Measurements from ENCODE around the gene CFAP45. TPM values are rescaled to one million over a fixed set of nuclear protein-coding genes. Genes with fewer than 3 reads are reported as not detected.

Gene CFAP45
- total RNA-seq, 1 donor from 2014 or later: 1.8 TPM

- POLR2A ChIA-PET: no interaction called here
- no peak overlapping the region for H3K4me3 Mint-ChIP-seq
- intact Hi-C loops (cut with micrococcal nuclease): loop anchor here (5.0 kb wide), 1 partner anchor 39 kb away; no protein-coding TSS in a partner anchor
These were observed 56.5 kb downstream of the CFAP45 start for GRCh38 chr1:159843459-159843858.

GRCh38 chr1:159841749-159842148, 58.2 kb downstream of the CFAP45 start:
- TF ChIP-seq, protein P1, sequence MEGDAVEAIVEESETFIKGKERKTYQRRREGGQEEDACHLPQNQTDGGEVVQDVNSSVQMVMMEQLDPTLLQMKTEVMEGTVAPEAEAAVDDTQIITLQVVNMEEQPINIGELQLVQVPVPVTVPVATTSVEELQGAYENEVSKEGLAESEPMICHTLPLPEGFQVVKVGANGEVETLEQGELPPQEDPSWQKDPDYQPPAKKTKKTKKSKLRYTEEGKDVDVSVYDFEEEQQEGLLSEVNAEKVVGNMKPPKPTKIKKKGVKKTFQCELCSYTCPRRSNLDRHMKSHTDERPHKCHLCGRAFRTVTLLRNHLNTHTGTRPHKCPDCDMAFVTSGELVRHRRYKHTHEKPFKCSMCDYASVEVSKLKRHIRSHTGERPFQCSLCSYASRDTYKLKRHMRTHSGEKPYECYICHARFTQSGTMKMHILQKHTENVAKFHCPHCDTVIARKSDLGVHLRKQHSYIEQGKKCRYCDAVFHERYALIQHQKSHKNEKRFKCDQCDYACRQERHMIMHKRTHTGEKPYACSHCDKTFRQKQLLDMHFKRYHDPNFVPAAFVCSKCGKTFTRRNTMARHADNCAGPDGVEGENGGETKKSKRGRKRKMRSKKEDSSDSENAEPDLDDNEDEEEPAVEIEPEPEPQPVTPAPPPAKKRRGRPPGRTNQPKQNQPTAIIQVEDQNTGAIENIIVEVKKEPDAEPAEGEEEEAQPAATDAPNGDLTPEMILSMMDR (IDR thresholded peaks at IDR 0.05): no peak
- no peaks in the 10 kb centered on the region for H3K36me3 Mint-ChIP-seq (ENCODE audit: low read depth)
- no peaks in the 10 kb centered on the region for H3K9me3 Mint-ChIP-seq
- no peak overlapping the region for H3K27ac Mint-ChIP-seq
- intact Hi-C loops (cut with micrococcal nuclease): loop anchor here (5.0 kb wide), 1 partner anchor 41 kb away; no protein-coding TSS in a partner anchor
- H3K4me1 Mint-ChIP-seq: peaks cover 7% of the 10 kb centered on the region
- peaks cover 25% of the 10 kb centered on the region for H3K27me3 Mint-ChIP-seq
- DNase-seq (no peak), ATAC-seq (ENCODE audit: low read depth) (no peak)
- CTCF ChIA-PET: no interaction called here
- POLR2A ChIA-PET: no interaction called here
- no peak overlapping the region for H3K4me3 Mint-ChIP-seq

More at GRCh38 chr1:159843459-159843858, 56.5 kb downstream of the CFAP45 start:
- TF ChIP-seq, protein P1 (IDR thresholded peaks at IDR 0.05): no peak
- H3K4me1 Mint-ChIP-seq: peaks cover 5% of the 10 kb centered on the region
- H3K9me3 Mint-ChIP-seq: no peaks in the 10 kb centered on the region
- H3K36me3 Mint-ChIP-seq (ENCODE audit: low read depth): no peaks in the 10 kb centered on the region
- no peak overlapping the region for H3K27ac Mint-ChIP-seq
- CTCF ChIA-PET: interaction anchor here (1.4 kb wide), 1 partner anchor 45 kb away, joined by 3 read pairs; no protein-coding TSS in a partner anchor
- DNase-seq: no peak
- ATAC-seq (ENCODE audit: low read depth): no peak
- peaks cover 33% of the 10 kb centered on the region for H3K27me3 Mint-ChIP-seq

GRCh38 chr1:159839116-159839849, 60.7 kb downstream of the CFAP45 start:
- H3K4me1 Mint-ChIP-seq: peaks cover 7% of the 10 kb centered on the region
- no peak overlapping the region for H3K27ac Mint-ChIP-seq
- ChIA-PET CTCF (no interaction called here), POLR2A (no interaction called here)
- H3K4me3 Mint-ChIP-seq: no peak overlapping the region
- H3K9me3 Mint-ChIP-seq: no peaks in the 10 kb centered on the region
- no peaks in the 10 kb centered on the region for H3K36me3 Mint-ChIP-seq (ENCODE audit: low read depth)
- ATAC-seq (ENCODE audit: low read depth): peak; percentile 14
- peaks cover 10% of the 10 kb centered on the region for H3K27me3 Mint-ChIP-seq
- TF ChIP-seq, protein P1 (IDR thresholded peaks at IDR 0.05): no peak
- intact Hi-C loops (cut with micrococcal nuclease): no loop called here
- no peak for DNase-seq

DNA sequence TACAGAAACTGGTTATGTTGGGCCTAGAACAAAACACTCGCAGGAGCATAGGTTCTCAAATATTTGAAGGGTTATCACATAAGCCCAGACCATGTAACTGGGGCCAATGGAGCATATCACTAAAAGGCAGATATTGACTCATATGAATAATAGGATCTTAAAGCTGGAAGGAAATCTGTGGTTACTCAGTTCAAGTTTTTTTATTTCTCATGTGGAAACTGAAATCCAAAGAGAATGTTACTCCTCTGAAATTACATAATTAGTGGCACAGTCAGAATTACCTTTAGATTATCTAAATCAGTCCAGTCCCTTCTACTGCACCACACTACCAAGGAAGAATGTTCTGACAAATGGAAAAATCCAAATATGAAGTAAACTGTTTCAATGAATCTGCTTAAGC, 61.2 kb downstream of the CFAP45 start:
- Mint-ChIP-seq H3K36me3 (ENCODE audit: low read depth) (no peaks in the 10 kb centered on the region), H3K27me3 (peaks cover 5% of the 10 kb centered on the region), H3K4me3 (no peak overlapping the region), H3K9me3 (no peaks in the 10 kb centered on the region), H3K4me1 (peaks cover 7% of the 10 kb centered on the region), H3K27ac (no peak overlapping the region)
- TF ChIP-seq, protein P1 (IDR thresholded peaks at IDR 0.05): no peak
- ATAC-seq (ENCODE audit: low read depth): peak; percentile 25
- CTCF ChIA-PET: no interaction called here
- POLR2A ChIA-PET: no interaction called here
- intact Hi-C loops (cut with micrococcal nuclease): no loop called here
- DNase-seq: no peak

DNA sequence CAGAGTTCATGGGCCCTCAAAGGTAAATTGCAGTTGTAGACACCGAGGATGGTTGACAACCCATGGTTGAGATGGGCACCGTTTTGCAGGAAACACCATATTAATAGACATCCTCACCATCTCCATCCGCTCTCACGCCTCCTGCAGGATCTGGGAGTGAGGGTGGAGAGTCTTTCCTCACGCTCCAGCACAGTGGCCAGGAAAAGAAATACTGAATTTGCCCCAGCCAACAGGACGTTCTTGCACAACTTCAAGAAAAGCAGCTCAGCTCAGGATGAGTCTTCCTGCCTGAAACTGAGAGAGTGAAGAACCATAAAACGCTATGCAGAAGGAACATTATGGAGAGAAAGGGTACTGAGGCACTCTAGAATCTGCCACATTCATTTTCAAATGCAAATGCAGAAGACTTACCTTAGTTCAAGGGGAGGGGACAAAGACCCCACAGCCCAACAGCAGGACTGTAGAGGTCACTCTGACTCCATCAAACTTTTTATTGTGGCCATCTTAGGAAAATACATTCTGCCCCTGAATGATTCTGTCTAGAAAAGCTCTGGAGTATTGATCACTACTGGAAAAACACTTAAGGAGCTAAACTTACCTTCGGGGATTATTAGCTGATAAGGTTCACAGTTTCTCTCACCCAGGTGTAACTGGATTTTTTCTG, 64.0 kb downstream of the CFAP45 start:
- no peak for ATAC-seq (ENCODE audit: low read depth)
- TF ChIP-seq, protein P1 (IDR thresholded peaks at IDR 0.05): no peak
- peaks cover 7% of the 10 kb centered on the region for H3K4me1 Mint-ChIP-seq
- no peak overlapping the region for H3K27ac Mint-ChIP-seq
- H3K27me3 Mint-ChIP-seq: no peaks in the 10 kb centered on the region
- H3K9me3 Mint-ChIP-seq: no peaks in the 10 kb centered on the region
- no peak overlapping the region for H3K4me3 Mint-ChIP-seq
- POLR2A ChIA-PET: no interaction called here
- no peaks in the 10 kb centered on the region for H3K36me3 Mint-ChIP-seq (ENCODE audit: low read depth)
- no peak for DNase-seq
- intact Hi-C loops (cut with micrococcal nuclease): loop anchor here (1.0 kb wide), 1 partner anchor 171 kb away; no protein-coding TSS in a partner anchor
- CTCF ChIA-PET: interaction anchor here (0.5 to 1.9 kb wide), 4 partner anchors 54 to 245 kb away, joined by 3 to 8 read pairs (median 4); partner anchors contain the start of gene KCNJ9
